ENCODE data around the gene GPR33.

GRCh38 chr14:31457665-31458659, 29.9 kb downstream of the GPR33 start:
- TF ChIP-seq, protein P1, sequence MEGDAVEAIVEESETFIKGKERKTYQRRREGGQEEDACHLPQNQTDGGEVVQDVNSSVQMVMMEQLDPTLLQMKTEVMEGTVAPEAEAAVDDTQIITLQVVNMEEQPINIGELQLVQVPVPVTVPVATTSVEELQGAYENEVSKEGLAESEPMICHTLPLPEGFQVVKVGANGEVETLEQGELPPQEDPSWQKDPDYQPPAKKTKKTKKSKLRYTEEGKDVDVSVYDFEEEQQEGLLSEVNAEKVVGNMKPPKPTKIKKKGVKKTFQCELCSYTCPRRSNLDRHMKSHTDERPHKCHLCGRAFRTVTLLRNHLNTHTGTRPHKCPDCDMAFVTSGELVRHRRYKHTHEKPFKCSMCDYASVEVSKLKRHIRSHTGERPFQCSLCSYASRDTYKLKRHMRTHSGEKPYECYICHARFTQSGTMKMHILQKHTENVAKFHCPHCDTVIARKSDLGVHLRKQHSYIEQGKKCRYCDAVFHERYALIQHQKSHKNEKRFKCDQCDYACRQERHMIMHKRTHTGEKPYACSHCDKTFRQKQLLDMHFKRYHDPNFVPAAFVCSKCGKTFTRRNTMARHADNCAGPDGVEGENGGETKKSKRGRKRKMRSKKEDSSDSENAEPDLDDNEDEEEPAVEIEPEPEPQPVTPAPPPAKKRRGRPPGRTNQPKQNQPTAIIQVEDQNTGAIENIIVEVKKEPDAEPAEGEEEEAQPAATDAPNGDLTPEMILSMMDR (IDR thresholded peaks at IDR 0.05), result no peak
- TF ChIP-seq JUNB (IDR thresholded peaks at IDR 0.05), result no peak
- TF ChIP-seq KDM1A (IDR thresholded peaks at IDR 0.05; ENCODE audit: low read depth), result no peak
- TF ChIP-seq CHD4 (IDR thresholded peaks at IDR 0.05; ENCODE audit: borderline replicate concordance), result no peak
- no peak for TF ChIP-seq POLR2AphosphoS2 (conservative IDR thresholded peaks at IDR 0.05; ENCODE audit: low read length)
- TF ChIP-seq POLR2A (IDR thresholded peaks at IDR 0.05; ENCODE audit: low read length), result no peak
- TF ChIP-seq RAD21 (conservative IDR thresholded peaks at IDR 0.05 in 1 of 2, IDR thresholded peaks at IDR 0.05 in 1 of 2), result no peak
